ENCODE measurements around the gene AFM.

DNA sequence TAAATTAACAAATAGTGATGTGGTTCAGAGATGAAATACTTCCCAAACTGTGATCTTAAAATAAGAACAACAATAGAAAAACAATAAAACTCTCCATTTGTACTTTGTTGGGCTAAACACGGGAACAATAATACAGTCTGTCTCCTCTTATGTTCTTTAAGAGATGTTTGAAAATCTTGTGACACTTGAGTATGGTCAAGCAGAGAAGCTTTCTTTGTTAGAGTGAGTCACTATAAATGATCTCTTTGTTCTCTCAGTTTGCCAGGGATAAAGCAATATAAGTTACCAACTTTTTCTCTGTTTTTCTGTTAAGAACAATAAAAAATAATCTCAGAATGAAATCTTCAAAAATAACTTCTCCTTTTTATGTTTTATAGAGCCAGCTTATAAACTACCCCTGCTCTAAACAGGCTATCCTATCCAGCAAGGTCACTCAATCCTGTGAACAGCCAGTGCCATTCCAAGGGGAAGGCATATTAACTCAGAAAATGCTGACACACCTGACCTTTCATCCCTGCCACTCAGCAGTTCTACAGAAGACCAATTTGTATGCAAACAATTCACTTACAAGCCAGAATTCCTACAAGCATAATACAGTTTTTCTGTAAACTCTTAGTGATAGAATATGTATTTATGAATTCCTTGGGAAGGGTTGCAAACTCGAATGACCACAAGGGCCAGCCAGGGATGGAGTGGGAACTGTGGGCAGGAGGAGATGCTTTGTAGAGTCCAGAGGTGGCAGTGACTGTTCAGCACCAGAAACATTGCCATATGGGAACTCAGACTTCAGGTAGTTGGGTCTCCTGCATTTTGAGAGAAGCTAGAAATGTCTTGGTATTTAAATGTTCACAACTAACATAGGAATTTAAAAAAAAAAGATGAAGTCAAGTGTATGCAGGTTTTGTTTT is 52.2 kb downstream of the AFM start:
- TF ChIP-seq POLR2A (IDR thresholded peaks at IDR 0.05; ENCODE audit: low read depth, low read length) (no peak), TAF1 (IDR thresholded peaks at IDR 0.05; ENCODE audit: borderline replicate concordance, low read depth, low read length) (no peak), POLR2AphosphoS5 (IDR thresholded peaks at IDR 0.05; ENCODE audit: low read depth, low read length) (no peak)
